Measurements from ENCODE around the gene ZNF207.

DNA sequence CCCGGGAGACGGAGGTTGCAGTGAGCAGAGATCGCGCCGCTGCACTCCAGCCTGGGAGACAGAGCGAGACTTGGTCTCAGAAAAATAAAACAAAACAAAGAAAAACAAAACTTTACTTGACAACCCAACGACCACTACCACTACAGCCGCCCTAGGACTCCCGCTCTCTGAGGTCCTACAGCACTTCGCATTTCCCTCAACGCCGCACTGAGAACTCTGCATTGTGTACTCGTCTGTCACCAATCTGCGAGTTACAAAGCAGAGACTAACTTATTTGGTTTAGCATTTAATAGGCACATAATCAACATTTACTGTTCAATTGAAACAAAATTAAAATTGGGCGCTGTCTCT, 479 bp upstream of the ZNF207 start:
- TF ChIP-seq ZNF510 (tag by site-specific recombination; IDR thresholded peaks at IDR 0.05; ENCODE audit: insufficient replicate concordance) = no peak
- no peak for TF ChIP-seq FEZF1 (tag by site-specific recombination; IDR thresholded peaks at IDR 0.05)
- no peak for TF ChIP-seq ZNF433 (tag by site-specific recombination; IDR thresholded peaks at IDR 0.05; ENCODE audit: low read depth)
- no peak for TF ChIP-seq ZBTB21 (tag by site-specific recombination; IDR thresholded peaks at IDR 0.05)
- TF ChIP-seq, protein P1, sequence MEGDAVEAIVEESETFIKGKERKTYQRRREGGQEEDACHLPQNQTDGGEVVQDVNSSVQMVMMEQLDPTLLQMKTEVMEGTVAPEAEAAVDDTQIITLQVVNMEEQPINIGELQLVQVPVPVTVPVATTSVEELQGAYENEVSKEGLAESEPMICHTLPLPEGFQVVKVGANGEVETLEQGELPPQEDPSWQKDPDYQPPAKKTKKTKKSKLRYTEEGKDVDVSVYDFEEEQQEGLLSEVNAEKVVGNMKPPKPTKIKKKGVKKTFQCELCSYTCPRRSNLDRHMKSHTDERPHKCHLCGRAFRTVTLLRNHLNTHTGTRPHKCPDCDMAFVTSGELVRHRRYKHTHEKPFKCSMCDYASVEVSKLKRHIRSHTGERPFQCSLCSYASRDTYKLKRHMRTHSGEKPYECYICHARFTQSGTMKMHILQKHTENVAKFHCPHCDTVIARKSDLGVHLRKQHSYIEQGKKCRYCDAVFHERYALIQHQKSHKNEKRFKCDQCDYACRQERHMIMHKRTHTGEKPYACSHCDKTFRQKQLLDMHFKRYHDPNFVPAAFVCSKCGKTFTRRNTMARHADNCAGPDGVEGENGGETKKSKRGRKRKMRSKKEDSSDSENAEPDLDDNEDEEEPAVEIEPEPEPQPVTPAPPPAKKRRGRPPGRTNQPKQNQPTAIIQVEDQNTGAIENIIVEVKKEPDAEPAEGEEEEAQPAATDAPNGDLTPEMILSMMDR (tag by site-specific recombination; IDR thresholded peaks at IDR 0.05) = no peak
- no peak for TF ChIP-seq ZNF530 (tag by site-specific recombination; IDR thresholded peaks at IDR 0.05; ENCODE audit: low read depth)
